KOPT-K1 (cell line): ENCODE results near the gene LIPA.

Source experiments
- H3K27ac ChIP-seq: fragments of 200-600 bp; sonication (generic); 2 replicates; pipeline ENCODE4 v1.5.1; 2016; ENCODE audit warnings: antibody characterized with exemption, mild to moderate bottlenecking, low read depth, low read length; ENCODE audit not compliant: poor library complexity, severe bottlenecking
- H3K36me3 ChIP-seq: fragments of 200-600 bp; sonication (generic); 2 replicates; pipeline ENCODE4 v1.5.1; 2017; ENCODE audit warnings: antibody characterized with exemption, mild to moderate bottlenecking, low read length, moderate library complexity; ENCODE audit not compliant: insufficient read depth
- H3K9me3 ChIP-seq: fragments of 200-600 bp; sonication (generic); 2 replicates; pipeline ENCODE4 v1.5.1; 2017; ENCODE audit warnings: antibody characterized with exemption, low read length, mild to moderate bottlenecking; ENCODE audit not compliant: insufficient read depth, poor library complexity, severe bottlenecking

Gene LIPA

GRCh38 chr10:89237849-89238248 lies 13.7 kb downstream of the LIPA start:
- Histone ChIP-seq H3K9me3 (no peaks in the 10 kb centered on the region), H3K27ac (no peak overlapping the region), H3K36me3 (peaks cover 4% of the 10 kb centered on the region; the same call in 1 of the 2 replicates)

- peaks cover 4% of the 10 kb centered on the region; the same call in 1 of the 2 replicates for H3K36me3 ChIP-seq
- H3K27ac ChIP-seq, result no peak overlapping the region
- no peaks in the 10 kb centered on the region for H3K9me3 ChIP-seq
Observed at GRCh38 chr10:89236226-89236797, 15.3 kb downstream of the LIPA start.

DNA sequence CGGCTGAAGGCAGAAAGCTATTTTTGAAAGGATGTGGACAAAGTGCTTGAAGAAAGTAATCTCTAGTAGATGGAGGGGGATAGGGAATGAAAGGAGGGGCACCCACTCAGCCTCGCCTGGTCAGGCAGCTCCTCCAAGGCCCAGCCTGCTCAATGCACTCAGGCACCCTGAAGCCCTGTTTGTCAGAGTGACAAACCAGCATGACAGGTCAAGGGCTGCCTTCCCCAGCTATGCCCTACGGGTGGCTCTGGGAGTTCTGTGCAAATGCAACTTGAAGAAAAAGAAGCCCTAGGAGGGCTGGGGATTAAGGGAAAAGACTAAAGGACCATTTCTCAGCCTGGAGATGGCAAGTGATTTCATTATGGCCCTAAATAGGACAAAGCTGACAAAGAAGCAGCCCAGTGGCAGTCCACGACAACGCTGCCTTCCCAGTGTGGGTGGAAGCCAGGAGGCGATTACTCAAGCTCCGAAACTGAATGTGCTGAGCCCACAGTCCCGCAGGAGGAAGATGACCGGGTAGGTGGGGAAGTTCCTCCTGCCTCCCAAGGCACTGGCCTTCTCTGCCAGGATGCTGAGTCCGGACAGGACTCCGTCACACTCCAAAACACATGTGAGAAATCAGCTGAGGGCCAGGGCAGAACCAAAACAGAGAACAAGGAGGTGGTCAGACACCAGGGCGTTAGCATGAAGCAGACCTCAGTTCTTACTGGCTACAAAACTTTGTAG lies 16.3 kb downstream of the LIPA start:
- peaks cover 6% of the 10 kb centered on the region; the same call in 1 of the 2 replicates for H3K36me3 ChIP-seq
- H3K9me3 ChIP-seq, result no peaks in the 10 kb centered on the region
- H3K27ac ChIP-seq, result no peak overlapping the region

- H3K27ac ChIP-seq, result no peak overlapping the region
- H3K36me3 ChIP-seq, result peaks cover 7% of the 10 kb centered on the region
- peaks cover 7% of the 10 kb centered on the region for H3K9me3 ChIP-seq
Observed at GRCh38 chr10:89233033-89233432, 18.5 kb downstream of the LIPA start.

DNA sequence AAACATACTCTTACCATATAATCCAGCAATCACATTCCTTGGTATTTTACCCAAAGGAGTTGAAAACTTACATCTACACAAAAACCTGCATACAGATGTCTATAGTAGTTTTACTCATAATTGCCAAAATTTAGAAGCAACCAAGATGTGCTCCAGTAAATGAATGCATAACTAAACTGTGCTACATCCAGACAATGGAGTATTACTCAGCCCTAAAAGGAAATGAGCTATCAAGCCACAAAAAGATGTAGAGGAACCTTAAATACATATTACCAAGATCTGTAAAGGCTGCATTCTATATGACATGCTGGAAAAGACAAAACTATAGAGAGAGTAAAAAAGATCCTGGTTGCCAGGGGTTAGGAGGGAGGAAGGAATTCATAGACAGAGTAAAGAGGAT lies 22.6 kb downstream of the LIPA start:
- peaks cover 15% of the 10 kb centered on the region for H3K36me3 ChIP-seq
- H3K27ac ChIP-seq, result no peak overlapping the region
- H3K9me3 ChIP-seq, result peaks cover 7% of the 10 kb centered on the region

DNA sequence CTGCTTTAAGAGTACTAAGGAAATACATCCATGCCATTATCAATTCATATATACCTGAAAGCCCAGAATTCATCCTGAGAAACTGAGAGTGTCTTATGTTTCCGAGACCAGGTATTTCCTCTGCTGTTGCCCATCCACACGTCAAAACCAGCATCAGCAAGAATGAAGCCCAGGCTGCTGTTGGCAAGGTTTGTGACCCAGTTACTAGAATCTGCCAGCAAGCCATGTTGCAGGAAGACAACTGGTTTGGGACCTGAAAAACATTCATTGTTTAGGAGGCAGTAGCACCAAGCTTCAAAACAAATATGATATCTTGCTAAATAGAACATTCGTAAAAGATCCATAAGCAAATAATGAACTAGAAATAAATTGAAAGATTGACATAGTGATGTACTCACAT lies 23.4 kb downstream of the LIPA start:
- H3K27ac ChIP-seq, result no peak overlapping the region
- H3K36me3 ChIP-seq, result peaks cover 15% of the 10 kb centered on the region
- H3K9me3 ChIP-seq, result peaks cover 7% of the 10 kb centered on the region

GRCh38 chr10:89226891-89227290 lies 24.7 kb downstream of the LIPA start:
- peaks cover 7% of the 10 kb centered on the region for H3K9me3 ChIP-seq
- no peak overlapping the region for H3K27ac ChIP-seq
- peaks cover 15% of the 10 kb centered on the region for H3K36me3 ChIP-seq

- Histone ChIP-seq H3K9me3 (peaks cover 7% of the 10 kb centered on the region), H3K36me3 (peaks cover 14% of the 10 kb centered on the region), H3K27ac (no peak overlapping the region)
Observed at GRCh38 chr10:89224739-89225443, 26.7 kb downstream of the LIPA start.

- Histone ChIP-seq H3K27ac (no peak overlapping the region), H3K36me3 (peaks cover 4% of the 10 kb centered on the region; the same call in 1 of the 2 replicates)
Observed at GRCh38 chr10:89221919-89222318, 29.7 kb downstream of the LIPA start.

DNA sequence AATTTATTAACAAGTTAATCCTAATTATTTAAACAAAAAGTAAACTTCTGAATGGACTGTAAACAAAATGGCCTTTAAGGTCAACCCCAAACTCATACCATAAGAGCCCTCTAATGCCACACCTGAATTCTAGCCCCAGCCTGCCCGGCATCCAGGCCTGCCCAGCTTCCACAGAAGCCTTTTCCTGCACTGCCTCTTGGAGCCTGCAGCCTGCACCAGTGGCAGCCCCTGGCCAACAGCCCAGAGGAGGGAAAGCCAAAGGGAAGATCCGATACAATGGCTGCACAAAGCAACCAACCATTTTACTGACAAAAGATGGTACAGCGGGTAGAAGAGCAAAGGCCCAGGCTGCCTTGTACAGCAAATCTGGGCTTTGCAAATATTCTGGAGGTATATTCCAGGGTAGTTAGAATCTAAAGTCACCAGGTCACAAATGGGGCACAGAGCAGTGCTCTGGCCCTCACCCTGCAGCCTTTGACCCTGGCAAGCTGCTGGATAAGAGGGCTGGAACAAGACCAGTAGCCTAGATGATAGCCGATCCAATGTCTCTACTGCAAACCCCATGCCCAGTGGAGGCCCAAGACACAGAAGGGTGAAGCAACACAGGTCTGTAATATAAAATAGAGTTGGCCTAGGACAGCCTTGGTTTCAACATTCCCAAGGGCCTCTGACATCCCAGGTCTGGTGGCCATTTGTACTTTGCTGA lies 31.9 kb downstream of the LIPA start:
- Histone ChIP-seq H3K36me3 (peaks cover 8% of the 10 kb centered on the region; the same call in 1 of the 2 replicates), H3K27ac (no peak overlapping the region), H3K9me3 (no peaks in the 10 kb centered on the region)

More at GRCh38 chr10:89221919-89222318, 29.7 kb downstream of the LIPA start:
- no peaks in the 10 kb centered on the region for H3K9me3 ChIP-seq

DNA sequence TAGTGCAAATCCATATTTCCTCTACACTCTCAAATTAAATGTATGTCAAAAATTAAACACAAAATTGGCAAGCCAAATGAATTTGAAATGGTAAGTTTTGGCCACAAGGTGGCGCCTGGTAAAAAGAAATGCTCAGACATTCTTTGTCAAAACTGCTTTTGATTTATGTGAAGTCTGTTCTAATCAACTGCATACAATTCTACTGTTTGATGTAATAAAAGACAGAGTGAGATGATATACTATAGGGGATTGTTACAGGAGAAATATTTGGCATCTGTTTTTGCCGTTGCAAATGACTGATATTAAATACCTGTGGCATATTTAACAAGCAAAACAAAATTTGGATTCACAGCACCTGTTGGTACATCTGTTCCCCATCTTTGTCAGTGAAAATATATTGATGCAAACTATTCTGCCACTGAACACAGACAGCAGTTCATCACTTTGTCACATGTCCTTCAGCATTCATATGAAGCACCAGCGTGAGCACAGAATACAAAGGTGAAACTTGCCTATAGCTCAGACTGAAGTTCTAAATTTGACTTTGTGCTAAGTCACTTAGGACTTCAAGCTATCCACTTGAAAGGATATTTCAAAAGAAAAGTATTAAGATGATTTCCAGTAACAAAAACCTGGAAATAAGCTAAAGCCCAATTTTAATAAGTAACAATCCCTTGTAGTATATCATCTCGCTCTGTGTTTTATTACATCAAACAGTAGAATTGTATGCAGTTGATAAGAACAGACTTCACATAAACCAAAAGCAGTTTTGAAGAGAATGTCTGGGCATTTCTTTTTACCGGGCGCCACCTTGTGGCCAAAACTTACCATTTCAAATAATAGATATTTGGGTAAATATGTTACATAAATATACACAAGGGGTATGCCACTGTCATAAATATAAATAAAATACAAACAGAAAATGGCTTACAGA lies 34.3 kb downstream of the LIPA start:
- Histone ChIP-seq H3K9me3 (no peaks in the 10 kb centered on the region), H3K36me3 (peaks cover 8% of the 10 kb centered on the region; the same call in 1 of the 2 replicates), H3K27ac (no peak overlapping the region)

DNA sequence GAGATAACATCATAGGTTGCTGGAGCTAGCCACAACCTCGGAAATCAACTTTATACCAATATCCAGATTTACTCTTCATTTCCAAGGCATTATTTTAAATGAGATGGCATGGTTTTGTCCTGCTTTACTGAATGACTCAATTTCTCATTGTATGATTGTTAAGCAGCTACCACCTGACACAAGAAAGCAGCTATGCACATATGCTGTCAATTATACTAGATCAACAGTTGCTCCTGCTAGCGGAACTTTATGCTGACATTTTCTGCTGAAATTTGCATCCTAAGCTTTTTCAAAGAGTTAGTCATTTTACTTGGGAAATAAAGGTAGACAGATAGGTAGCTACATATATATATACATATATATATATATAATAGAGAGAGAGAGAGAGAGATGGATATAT lies 35.5 kb downstream of the LIPA start:
- Histone ChIP-seq H3K36me3 (peaks cover 8% of the 10 kb centered on the region; the same call in 1 of the 2 replicates), H3K9me3 (no peaks in the 10 kb centered on the region), H3K27ac (no peak overlapping the region)

DNA sequence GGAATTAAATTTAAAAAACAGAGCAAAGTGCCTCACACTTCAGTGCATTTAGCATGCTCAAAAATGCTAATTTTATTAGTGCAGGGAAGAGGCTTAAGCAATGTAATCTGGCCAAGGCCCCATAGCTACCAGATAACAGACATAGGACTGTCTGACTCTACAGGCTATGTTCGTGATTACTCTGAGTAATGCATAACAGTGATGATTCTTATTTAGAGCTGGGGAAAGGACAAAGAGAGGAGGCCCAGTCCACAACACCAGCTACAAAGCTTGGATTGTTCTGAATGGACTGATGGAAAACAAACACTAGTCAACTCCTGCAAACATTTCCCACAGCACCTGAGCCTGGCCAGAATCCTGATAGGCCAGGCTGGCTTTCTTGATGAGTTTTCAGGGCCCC lies 36.1 kb downstream of the LIPA start:
- H3K27ac ChIP-seq, result no peak overlapping the region
- peaks cover 8% of the 10 kb centered on the region; the same call in 1 of the 2 replicates for H3K36me3 ChIP-seq
- no peaks in the 10 kb centered on the region for H3K9me3 ChIP-seq

GRCh38 chr10:89214566-89215165 lies 36.9 kb downstream of the LIPA start:
- no peaks in the 10 kb centered on the region for H3K9me3 ChIP-seq
- H3K36me3 ChIP-seq, result peaks cover 5% of the 10 kb centered on the region; the same call in 1 of the 2 replicates
- H3K27ac ChIP-seq, result no peak overlapping the region
